ENCODE data around the gene COG4. TPM values are rescaled to one million over a fixed set of nuclear protein-coding genes. Genes with fewer than 3 reads are reported as not detected.

COG4 gene
- total RNA-seq, 1 donor from 2014 or later: 36.9 TPM

DNA sequence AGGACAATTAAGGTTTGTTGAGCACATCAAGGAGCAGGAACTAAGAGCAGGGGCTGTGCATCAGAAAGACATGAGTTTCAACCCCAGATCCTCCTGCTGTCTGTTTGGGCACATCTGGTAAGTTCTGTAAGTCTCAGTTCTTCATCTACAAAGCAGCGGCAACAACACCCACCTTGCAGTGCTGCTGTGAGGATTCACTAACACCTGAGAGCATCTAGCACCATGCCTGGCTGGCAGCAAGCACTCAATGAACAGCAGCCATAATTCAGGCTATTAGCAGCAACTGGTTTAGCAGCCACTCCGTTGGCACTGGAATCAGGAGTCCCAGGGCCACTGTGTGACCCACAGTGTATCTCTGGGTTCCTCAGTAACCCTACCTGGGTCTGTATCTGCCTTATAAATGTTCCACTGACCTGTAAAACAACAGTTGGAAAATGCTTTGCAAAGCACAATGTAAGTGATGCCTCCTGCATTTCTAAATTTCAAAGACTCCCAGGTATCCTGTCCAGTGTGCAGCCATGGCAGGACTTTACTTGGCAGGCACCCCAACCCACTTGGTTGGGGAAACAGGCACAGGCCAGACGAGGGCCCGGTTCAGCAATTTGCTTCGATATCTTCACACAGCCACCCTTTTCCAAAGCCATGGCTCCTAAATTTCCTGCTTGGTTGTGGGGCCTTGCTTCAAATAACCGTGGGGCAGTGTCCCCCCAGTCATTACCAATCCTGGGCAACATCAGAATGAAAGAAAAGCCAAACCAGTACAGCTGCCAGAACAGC lies 88.7 kb downstream of the COG4 start:
- DNase-seq (ENCODE audit: low spot score): no peak

DNA sequence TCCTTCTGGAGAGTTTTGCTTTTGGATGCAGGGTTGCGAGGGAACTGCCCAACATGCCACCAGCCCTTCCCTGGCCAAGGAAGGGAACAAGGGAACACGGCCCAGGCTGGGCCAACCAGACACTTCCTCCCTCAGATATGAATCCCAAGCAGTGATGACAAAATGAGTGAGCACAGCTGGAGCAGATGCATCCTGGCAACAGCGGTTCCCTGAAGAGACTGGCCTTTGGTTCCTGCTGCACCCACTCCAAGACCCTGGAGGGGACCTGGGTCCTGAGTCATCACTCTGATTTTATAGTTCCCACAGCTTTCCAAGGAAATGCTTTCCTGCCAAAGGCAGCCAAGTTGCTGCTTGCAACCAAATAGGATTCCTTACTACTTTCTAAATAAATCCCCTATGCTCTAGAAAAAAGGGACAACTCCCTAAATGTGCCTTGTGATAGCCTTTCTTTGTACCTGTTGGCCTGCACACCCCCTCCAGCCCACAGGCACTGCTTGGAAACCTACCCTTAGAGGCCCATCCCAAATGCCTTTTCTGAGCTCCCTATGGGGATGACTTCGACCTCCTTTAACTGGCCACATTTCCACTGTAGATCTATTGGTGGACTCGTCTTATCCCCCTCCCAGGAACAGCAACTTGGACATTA lies 89.8 kb downstream of the COG4 start:
- no peak for DNase-seq (ENCODE audit: low spot score)

DNA sequence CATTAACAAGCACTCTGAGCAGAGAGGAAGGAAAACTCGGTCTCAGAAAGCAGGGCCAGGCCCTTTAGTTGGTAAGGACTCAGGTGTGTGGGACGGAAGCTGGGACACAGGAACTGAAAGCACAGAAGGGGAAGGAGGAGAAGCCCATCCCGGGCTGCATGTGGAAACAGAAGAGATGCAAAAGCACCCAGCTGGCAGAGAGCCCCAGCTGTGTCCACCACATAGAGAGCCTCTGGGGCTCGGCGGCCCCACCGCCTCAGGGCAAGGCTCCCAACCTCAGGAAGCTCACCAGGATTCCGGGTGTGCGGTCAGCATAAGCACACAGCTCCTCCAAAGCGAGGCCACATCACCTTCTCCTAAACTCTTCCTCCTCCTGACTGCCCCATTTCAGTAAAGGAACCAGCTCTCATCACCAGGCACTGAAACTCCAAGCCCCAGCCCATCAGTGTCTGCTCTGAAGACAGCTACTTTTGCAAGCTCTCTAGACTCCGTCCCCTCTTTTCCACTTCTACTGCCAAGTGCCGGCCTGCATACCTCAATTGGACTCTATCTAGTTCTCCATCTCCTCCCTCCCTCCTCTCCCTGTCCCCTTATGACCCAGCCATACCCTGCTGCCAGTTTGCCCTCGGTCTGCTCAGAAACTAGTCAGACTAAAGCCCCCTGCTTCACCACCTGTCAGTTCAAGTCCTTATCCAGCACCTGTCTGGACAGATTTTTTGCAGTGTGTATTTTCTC lies 90.5 kb downstream of the COG4 start:
- no peak for DNase-seq (ENCODE audit: low spot score)

DNA sequence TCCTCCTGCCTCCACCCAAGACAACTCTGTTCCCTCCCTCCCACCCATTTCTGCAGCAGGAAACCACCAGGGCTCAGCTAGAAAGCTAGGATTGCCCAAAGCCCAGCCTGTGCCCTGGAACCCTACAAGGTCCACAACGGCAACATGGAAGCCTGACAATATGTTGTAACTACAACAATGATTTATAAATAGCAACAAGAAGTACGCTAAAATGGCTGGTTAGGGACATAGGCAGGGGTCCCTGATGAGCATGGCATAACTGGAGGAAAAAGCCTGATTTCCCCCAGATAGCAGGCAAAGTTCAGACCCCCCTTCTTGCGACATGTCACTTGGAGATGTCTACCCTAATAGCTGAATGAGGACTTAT lies 91.0 kb downstream of the COG4 start:
- no peak for DNase-seq (ENCODE audit: low spot score)

DNA sequence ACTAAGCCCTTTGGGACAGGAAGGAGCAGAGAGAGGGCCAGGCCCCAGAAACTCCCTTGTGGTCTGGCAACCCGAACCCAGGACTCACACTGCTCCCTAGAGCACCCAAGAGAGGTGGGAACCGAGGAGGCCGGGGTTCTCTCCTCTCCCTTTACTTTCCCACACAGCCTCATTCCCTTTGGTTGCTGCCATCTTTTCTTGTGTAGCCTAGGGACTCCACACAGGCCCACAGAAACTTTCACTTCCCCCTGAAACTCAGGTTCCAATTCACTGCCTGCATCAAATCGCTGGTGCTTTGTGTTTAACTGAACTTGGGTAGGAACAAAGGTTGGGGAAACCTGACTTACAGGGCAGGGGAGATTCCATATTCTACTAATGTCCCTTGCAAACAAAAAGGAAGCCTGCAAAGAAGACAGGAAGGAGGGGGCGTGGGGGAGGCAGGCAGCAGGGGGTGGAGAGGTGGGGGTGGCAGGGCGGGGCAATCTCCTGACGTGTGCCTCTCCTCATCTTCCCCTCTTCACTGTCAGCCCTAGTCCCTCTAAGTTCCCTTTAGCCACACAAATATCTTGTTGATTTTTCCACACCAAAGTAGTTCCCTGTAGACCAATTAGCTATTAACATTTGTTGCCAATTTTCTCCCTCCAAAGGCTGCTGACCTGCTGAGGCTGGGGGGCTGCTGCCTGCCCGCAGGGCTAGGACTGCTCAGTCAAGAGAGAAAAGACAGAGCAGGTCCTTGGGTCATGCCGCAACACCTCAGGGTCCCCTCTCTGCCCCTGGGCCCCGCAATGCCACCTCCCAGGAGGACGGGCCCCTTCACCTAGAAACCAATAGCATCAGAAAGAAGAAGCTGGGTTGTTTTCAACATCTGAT lies 92.5 kb downstream of the COG4 start:
- DNase-seq (ENCODE audit: low spot score): no peak

Other genes with a start within 250 kb of the COG4 start
- 100 TPM for gene AARS1, start 234.0 kb downstream of the COG4 start, total RNA-seq
- gene DDX19B, start 224.4 kb downstream of the COG4 start, total RNA-seq: 26.5 TPM
- 37.4 TPM for gene DDX19A, start 176.7 kb downstream of the COG4 start, total RNA-seq
- 25.9 TPM for gene ST3GAL2, start 84.5 kb downstream of the COG4 start, total RNA-seq
- gene FCSK, start 69.0 kb downstream of the COG4 start, total RNA-seq: 11.5 TPM
- 205 TPM for gene SF3B3, start 262 bp upstream of the COG4 start, total RNA-seq
- gene IL34, start 123.0 kb upstream of the COG4 start, total RNA-seq: 2.4 TPM
- gene MTSS2, start 162.5 kb upstream of the COG4 start, total RNA-seq: 50.3 TPM

Measured in mesenteric fat pad (tissue), 1 donor.